Mammary epithelial cell (primary cell): ENCODE data around the gene MOB3B.

ENCODE experiments used
- EZH2 ChIP-seq: IDR thresholded peaks from 2 replicates; pipeline ENCODE4 v1.6.1; 2012; ENCODE audit warnings: low read length, inconsistent platforms, borderline replicate concordance
- TF ChIP-seq, protein P1 (sequence below), 2 donors: IDR thresholded peaks in 1 of 2; conservative IDR thresholded peaks in 1 of 2; 2 replicates each; pipeline ENCODE4 v1.5.1; 2011 to 2012; ENCODE audit warnings: inconsistent platforms in 2 of 2, low read length in 2 of 2, mild to moderate bottlenecking in 2 of 2, control low read depth in 1 of 2, low read depth in 1 of 2; ENCODE audit not compliant: insufficient read depth in 1 of 2; ENCODE audit errors: extremely low read depth in 1 of 2

- TF ChIP-seq, protein P1, sequence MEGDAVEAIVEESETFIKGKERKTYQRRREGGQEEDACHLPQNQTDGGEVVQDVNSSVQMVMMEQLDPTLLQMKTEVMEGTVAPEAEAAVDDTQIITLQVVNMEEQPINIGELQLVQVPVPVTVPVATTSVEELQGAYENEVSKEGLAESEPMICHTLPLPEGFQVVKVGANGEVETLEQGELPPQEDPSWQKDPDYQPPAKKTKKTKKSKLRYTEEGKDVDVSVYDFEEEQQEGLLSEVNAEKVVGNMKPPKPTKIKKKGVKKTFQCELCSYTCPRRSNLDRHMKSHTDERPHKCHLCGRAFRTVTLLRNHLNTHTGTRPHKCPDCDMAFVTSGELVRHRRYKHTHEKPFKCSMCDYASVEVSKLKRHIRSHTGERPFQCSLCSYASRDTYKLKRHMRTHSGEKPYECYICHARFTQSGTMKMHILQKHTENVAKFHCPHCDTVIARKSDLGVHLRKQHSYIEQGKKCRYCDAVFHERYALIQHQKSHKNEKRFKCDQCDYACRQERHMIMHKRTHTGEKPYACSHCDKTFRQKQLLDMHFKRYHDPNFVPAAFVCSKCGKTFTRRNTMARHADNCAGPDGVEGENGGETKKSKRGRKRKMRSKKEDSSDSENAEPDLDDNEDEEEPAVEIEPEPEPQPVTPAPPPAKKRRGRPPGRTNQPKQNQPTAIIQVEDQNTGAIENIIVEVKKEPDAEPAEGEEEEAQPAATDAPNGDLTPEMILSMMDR (conservative IDR thresholded peaks at IDR 0.05 in 1 of 2, IDR thresholded peaks at IDR 0.05 in 1 of 2; ENCODE audit: extremely low read depth in 1 of 2, insufficient read depth in 1 of 2, low read depth in 1 of 2, low read length in 2 of 2), result no peak
- TF ChIP-seq EZH2, result no peak
These were observed 88.5 kb downstream of the MOB3B start for GRCh38 chr9:27440888-27441740.
